Stomach smooth muscle (tissue), 2 donors: Measurements from ENCODE around the gene RAD51D.
"Not testable (repeated sequence)": the region's sequence is repeated elsewhere in the genome, so short reads cannot be mapped to it uniquely, and the experiment has no call there.

Source experiments
- H3K27ac ChIP-seq: one replicate; pipeline ENCODE4 v1.7.0; 2013; ENCODE audit warnings: mild to moderate bottlenecking, low read length, inconsistent platforms
- H3K27me3 ChIP-seq, 2 donors: one replicate each; pipeline ENCODE4 v1.7.0; 2013; ENCODE audit warnings: low read length in 2 of 2; ENCODE audit not compliant: insufficient read depth in 2 of 2, control insufficient read depth in 1 of 2
- H3K36me3 ChIP-seq, 2 donors: one replicate each; pipeline ENCODE4 v1.7.0; 2013; ENCODE audit warnings: low read length in 2 of 2; ENCODE audit not compliant: control insufficient read depth in 2 of 2, insufficient read depth in 2 of 2
- H3K4me1 ChIP-seq: one replicate; pipeline ENCODE4 v1.7.0; 2013; ENCODE audit warnings: low read length; ENCODE audit not compliant: control insufficient read depth, insufficient read depth
- H3K4me3 ChIP-seq, 2 donors: one replicate each; pipeline ENCODE4 v1.7.0; 2013; ENCODE audit warnings: low read length in 2 of 2
- H3K9ac ChIP-seq, 2 donors: one replicate each; pipeline ENCODE4 v1.7.0; 2013; ENCODE audit warnings: low read length in 2 of 2, mild to moderate bottlenecking in 1 of 2
- H3K9me3 ChIP-seq, 2 donors: one replicate each; pipeline ENCODE4 v1.7.0; 2013; ENCODE audit warnings: low read length in 2 of 2; ENCODE audit not compliant: control insufficient read depth in 2 of 2
- donor health status: healthy.
- donor health status: Pancreatic carcinoma.

The RAD51D gene

GRCh38 chr17:35090707-35091106, 29.0 kb downstream of the RAD51D start:
- H3K27ac ChIP-seq, H3K9ac ChIP-seq, H3K27me3 ChIP-seq, H3K4me3 ChIP-seq, H3K36me3 ChIP-seq, H3K9me3 ChIP-seq: not testable (repeated sequence)
- peaks cover 23% of the 10 kb centered on the region for H3K4me1 ChIP-seq

GRCh38 chr17:35089586-35090296, 29.9 kb downstream of the RAD51D start:
- Histone ChIP-seq H3K4me1 (peaks cover 23% of the 10 kb centered on the region), H3K27ac (peak overlapping the region; percentile 41), H3K4me3 (peak overlapping the region; percentile 24 to 74), H3K9ac (peak overlapping the region; percentile 30 to 79), H3K36me3 (no peaks in the 10 kb centered on the region), H3K27me3 (no peaks in the 10 kb centered on the region), H3K9me3 (no peaks in the 10 kb centered on the region)

- H3K9ac ChIP-seq: peak overlapping the region; percentile 95 to 97
- peak overlapping the region; percentile 76 for H3K27ac ChIP-seq
- peaks cover 23% of the 10 kb centered on the region for H3K4me1 ChIP-seq
- no peaks in the 10 kb centered on the region for H3K36me3 ChIP-seq
- H3K9me3 ChIP-seq: no peaks in the 10 kb centered on the region
- no peaks in the 10 kb centered on the region for H3K27me3 ChIP-seq
- H3K4me3 ChIP-seq: peak overlapping the region; percentile 91 to 93
Observed at GRCh38 chr17:35088881-35089585, 30.6 kb downstream of the RAD51D start.

- Histone ChIP-seq H3K4me3 (peak overlapping the region; percentile 91 to 93), H3K9ac (peak overlapping the region; percentile 95 to 97), H3K36me3 (no peaks in the 10 kb centered on the region), H3K27me3 (no peaks in the 10 kb centered on the region), H3K4me1 (peaks cover 23% of the 10 kb centered on the region), H3K27ac (peak overlapping the region; percentile 76), H3K9me3 (no peaks in the 10 kb centered on the region)
Observed at GRCh38 chr17:35088356-35088880, 31.2 kb downstream of the RAD51D start.

GRCh38 chr17:35087731-35088355, 31.8 kb downstream of the RAD51D start:
- no peaks in the 10 kb centered on the region for H3K9me3 ChIP-seq
- H3K9ac ChIP-seq: peak overlapping the region; percentile 95 to 97
- peak overlapping the region; percentile 76 for H3K27ac ChIP-seq
- no peaks in the 10 kb centered on the region for H3K27me3 ChIP-seq
- no peaks in the 10 kb centered on the region for H3K36me3 ChIP-seq
- peak overlapping the region; percentile 91 to 93 for H3K4me3 ChIP-seq
- H3K4me1 ChIP-seq: peaks cover 23% of the 10 kb centered on the region

GRCh38 chr17:35086931-35087573, 32.6 kb downstream of the RAD51D start:
- no peak overlapping the region for H3K27ac ChIP-seq
- H3K36me3 ChIP-seq: no peaks in the 10 kb centered on the region
- peaks cover 23% of the 10 kb centered on the region for H3K4me1 ChIP-seq
- no peaks in the 10 kb centered on the region for H3K9me3 ChIP-seq
- no peak overlapping the region for H3K4me3 ChIP-seq
- no peaks in the 10 kb centered on the region for H3K27me3 ChIP-seq
- no peak overlapping the region for H3K9ac ChIP-seq

- no peaks in the 10 kb centered on the region for H3K36me3 ChIP-seq
- no peaks in the 10 kb centered on the region for H3K9me3 ChIP-seq
- peaks cover 23% of the 10 kb centered on the region for H3K4me1 ChIP-seq
- H3K9ac ChIP-seq: no peak overlapping the region
- H3K4me3 ChIP-seq: no peak overlapping the region
- no peak overlapping the region for H3K27ac ChIP-seq
- H3K27me3 ChIP-seq: no peaks in the 10 kb centered on the region
Observed at GRCh38 chr17:35086164-35086563, 33.5 kb downstream of the RAD51D start.

- Histone ChIP-seq H3K27ac (no peak overlapping the region), H3K9ac (no peak overlapping the region), H3K36me3 (no peaks in the 10 kb centered on the region), H3K4me1 (peaks cover 23% of the 10 kb centered on the region), H3K9me3 (no peaks in the 10 kb centered on the region), H3K4me3 (no peak overlapping the region), H3K27me3 (no peaks in the 10 kb centered on the region)
Observed at GRCh38 chr17:35084987-35085386, 34.7 kb downstream of the RAD51D start.

GRCh38 chr17:35083071-35083470, 36.6 kb downstream of the RAD51D start:
- H3K4me3 ChIP-seq: no peak overlapping the region
- no peaks in the 10 kb centered on the region for H3K36me3 ChIP-seq
- no peak overlapping the region for H3K9ac ChIP-seq
- H3K27ac ChIP-seq: no peak overlapping the region
- no peaks in the 10 kb centered on the region for H3K27me3 ChIP-seq
- no peaks in the 10 kb centered on the region for H3K9me3 ChIP-seq
- H3K4me1 ChIP-seq: peaks cover 11% of the 10 kb centered on the region

GRCh38 chr17:35082073-35082657, 37.5 kb downstream of the RAD51D start:
- H3K27ac ChIP-seq: no peak overlapping the region
- H3K4me1 ChIP-seq: peaks cover 4% of the 10 kb centered on the region
- no peaks in the 10 kb centered on the region for H3K36me3 ChIP-seq
- no peaks in the 10 kb centered on the region for H3K27me3 ChIP-seq
- no peak overlapping the region for H3K4me3 ChIP-seq
- no peaks in the 10 kb centered on the region for H3K9me3 ChIP-seq
- no peak overlapping the region for H3K9ac ChIP-seq
